Suprapubic skin (tissue), 4 donors: Measurements from ENCODE around the gene EFCAB6.

ENCODE experiments used
- POLR2A ChIP-seq, 2 donors: fragments of 450-650 bp; IDR thresholded peaks; one replicate each; pipeline ENCODE4 v1.6.1; 2017; ENCODE audit warnings: antibody characterized with exemption in 2 of 2, mild to moderate bottlenecking in 2 of 2, moderate library complexity in 2 of 2
- POLR2AphosphoS5 ChIP-seq, 3 donors: sonication (generic); formaldehyde crosslinking; IDR thresholded peaks; one replicate each; pipeline ENCODE4 v1.6.1; 2017; ENCODE audit warnings: antibody characterized with exemption in 3 of 3
- TF ChIP-seq, protein P1 (sequence below), 2 donors: fragments of 200-600 bp in 1 of 2; fragments of 450-650 bp in 1 of 2; sonication (generic) in 1 of 2; IDR thresholded peaks; one replicate each; pipeline ENCODE4 v1.5.1; 2016 to 2019; ENCODE audit warnings: antibody characterized with exemption in 2 of 2, mild to moderate bottlenecking in 1 of 2, moderate library complexity in 1 of 2

DNA sequence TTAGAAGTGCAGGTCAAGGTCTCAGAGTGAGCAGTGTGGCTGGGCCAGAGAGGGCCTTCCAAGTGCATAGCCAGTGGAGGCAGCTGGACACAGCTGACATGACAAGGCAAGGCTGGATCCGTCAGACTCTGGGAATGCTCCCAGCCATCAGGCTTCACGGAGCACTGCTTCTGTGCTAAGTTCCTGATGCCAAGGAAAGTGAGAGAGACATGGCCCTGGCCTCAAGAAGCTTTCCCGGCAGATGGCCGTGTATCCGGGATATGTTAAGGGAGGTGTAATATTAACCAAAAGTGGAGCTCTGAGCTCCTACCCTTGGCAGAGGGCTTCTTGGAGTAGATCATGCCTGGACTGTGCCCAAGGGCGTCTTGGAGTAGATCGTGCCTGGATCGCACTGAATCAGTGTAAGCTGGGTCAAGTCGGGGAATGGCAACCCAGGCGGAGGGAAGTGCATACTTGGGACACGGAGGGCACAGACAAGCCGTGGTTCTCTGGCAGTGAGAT lies 7.4 kb upstream of the EFCAB6 start:
- TF ChIP-seq, protein P1, sequence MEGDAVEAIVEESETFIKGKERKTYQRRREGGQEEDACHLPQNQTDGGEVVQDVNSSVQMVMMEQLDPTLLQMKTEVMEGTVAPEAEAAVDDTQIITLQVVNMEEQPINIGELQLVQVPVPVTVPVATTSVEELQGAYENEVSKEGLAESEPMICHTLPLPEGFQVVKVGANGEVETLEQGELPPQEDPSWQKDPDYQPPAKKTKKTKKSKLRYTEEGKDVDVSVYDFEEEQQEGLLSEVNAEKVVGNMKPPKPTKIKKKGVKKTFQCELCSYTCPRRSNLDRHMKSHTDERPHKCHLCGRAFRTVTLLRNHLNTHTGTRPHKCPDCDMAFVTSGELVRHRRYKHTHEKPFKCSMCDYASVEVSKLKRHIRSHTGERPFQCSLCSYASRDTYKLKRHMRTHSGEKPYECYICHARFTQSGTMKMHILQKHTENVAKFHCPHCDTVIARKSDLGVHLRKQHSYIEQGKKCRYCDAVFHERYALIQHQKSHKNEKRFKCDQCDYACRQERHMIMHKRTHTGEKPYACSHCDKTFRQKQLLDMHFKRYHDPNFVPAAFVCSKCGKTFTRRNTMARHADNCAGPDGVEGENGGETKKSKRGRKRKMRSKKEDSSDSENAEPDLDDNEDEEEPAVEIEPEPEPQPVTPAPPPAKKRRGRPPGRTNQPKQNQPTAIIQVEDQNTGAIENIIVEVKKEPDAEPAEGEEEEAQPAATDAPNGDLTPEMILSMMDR (IDR thresholded peaks at IDR 0.05), result no peak
- TF ChIP-seq POLR2AphosphoS5 (IDR thresholded peaks at IDR 0.05), result no peak
- no peak for TF ChIP-seq POLR2A (IDR thresholded peaks at IDR 0.05)
